ENCODE results near the gene TNNT3. TPM values are rescaled to one million over a fixed set of nuclear protein-coding genes. Genes with fewer than 3 reads are reported as not detected.
"Not testable (repeated sequence)": the region's sequence is repeated elsewhere in the genome, so short reads cannot be mapped to it uniquely, and the experiment has no call there.

The TNNT3 gene
- total and polyA plus RNA-seq, 2 of the 4 experiments (the other 2 are of a cell fraction), result not detected

DNA sequence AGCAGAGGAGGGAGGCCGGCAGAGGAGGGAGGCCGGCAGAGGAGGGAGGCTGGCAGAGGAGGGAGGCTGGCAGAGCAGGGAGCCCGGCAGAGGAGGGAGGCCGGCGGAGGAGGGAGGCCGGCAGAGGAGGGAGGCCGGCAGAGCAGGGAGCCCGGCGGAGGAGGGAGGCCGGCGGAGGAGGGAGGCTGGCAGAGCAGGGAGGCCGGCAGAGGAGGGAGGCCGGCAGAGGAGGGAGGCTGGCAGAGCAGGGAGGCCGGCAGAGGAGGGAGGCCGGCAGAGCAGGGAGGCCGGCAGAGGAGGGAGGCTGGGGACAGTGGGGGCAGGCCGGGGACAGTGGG is 45.7 kb upstream of the TNNT3 start:
- H3K14ac ChIP-seq (replicated peaks; ENCODE audit: low read depth, low read length); H4K20me1 ChIP-seq (ENCODE audit: insufficient read depth, low read length); H2AK5ac ChIP-seq (ENCODE audit: low read depth, low read length); H2BK120ac ChIP-seq (ENCODE audit: low read depth, low read length); H4K8ac ChIP-seq (ENCODE audit: low read depth in 2 of 2, low read length in 2 of 2); H3K4me3 ChIP-seq (ENCODE audit: insufficient read depth, low read depth, low read length); H3K56ac ChIP-seq (ENCODE audit: extremely low read depth, insufficient read depth, low read length); H2BK15ac ChIP-seq (ENCODE audit: low read depth, low read length); H3K23ac ChIP-seq (ENCODE audit: low read depth, low read length); H4K5ac ChIP-seq (ENCODE audit: low read depth, low read length); H2AK9ac ChIP-seq (replicated peaks; ENCODE audit: low read depth, low read length, poor library complexity); ATAC-seq (ENCODE audit: low read depth); H3K4ac ChIP-seq (ENCODE audit: low read depth, low read length); H3K9me3 ChIP-seq (ENCODE audit: control insufficient read depth, insufficient read depth, low read length); intact Hi-C loops (cut with micrococcal nuclease); H3K4me1 ChIP-seq (ENCODE audit: control insufficient read depth, insufficient read depth, low read length); H3K9ac ChIP-seq (ENCODE audit: low read depth, low read length); H3K27ac ChIP-seq (ENCODE audit: insufficient read depth, low read length); H3K4me2 ChIP-seq (ENCODE audit: low read depth, low read length); POLR2A ChIA-PET (ENCODE audit: unreplicated experiment); dilution Hi-C loops (cut with HindIII; ENCODE audit: low sequenced_read_pairs, unreplicated experiment); H2BK5ac ChIP-seq (ENCODE audit: low read depth, low read length, poor library complexity, severe bottlenecking); H3K18ac ChIP-seq (ENCODE audit: low read depth, low read length); BruUV-seq (replicated peaks); H2BK20ac ChIP-seq (ENCODE audit: low read depth, low read length); in situ Hi-C loops (cut with MboI; ENCODE audit: low sequenced_read_pairs); H3K79me1 ChIP-seq (ENCODE audit: low read depth in 1 of 2, low read length in 2 of 2); H2AFZ ChIP-seq (replicated peaks; ENCODE audit: low read length, poor library complexity); H3K9me1 ChIP-seq (ENCODE audit: insufficient read depth, low read length); CTCF ChIA-PET; H4K91ac ChIP-seq (ENCODE audit: insufficient read depth, low read depth, low read length); DNase-seq; H3K36me3 ChIP-seq (ENCODE audit: control insufficient read depth, insufficient read depth, low read length): not testable (repeated sequence)
- 87% methylated on average over 6 of the region's 17 CpGs; no CpG with 5 or more reads in 1 of the 2 experiments for WGBS, 2 experiments (ENCODE audit: extremely low coverage in 2 of 2, insufficient read length in 1 of 2)
- H3K27me3 ChIP-seq (ENCODE audit: control insufficient read depth, insufficient read depth, low read length), result peaks cover 21% of the 10 kb centered on the region; the same call in 1 of the 2 replicates

DNA sequence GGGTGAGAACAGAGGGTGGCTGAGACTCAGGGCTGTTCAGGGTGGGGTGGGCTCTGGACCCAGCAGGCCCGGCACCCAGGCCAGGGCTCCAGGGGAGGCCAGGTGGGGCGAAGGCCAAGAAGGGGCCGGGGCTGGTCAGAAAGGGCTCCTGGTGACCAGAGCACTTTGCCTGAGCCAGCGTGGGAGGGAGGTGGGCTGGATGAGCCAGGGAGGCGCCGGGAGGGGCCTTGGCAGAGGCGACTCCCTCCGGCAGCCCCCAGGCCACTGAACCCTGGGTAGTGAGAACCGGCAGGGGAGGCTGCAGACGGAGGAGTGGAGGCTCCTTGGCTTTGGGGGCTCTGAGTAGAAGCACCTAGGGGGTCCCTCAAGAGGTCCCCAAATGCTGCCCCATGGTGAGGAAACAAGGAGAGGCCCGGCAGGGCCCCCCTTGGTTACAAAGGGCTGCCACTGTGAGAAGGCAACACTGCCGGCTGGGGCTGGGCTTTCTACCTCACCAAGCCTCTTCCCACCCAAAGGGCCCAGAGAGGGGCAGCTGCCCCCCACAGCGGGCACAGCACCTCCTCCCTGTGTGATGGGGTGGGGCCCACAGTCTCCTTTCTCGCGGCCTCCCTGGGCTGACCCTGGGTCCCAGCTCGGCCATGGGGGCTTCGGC is 44.9 kb upstream of the TNNT3 start:
- H2AK5ac ChIP-seq (ENCODE audit: low read depth, low read length); H4K8ac ChIP-seq (ENCODE audit: low read depth in 2 of 2, low read length in 2 of 2); H3K14ac ChIP-seq (replicated peaks; ENCODE audit: low read depth, low read length); H3K27ac ChIP-seq (ENCODE audit: insufficient read depth, low read length); in situ Hi-C loops (cut with MboI; ENCODE audit: low sequenced_read_pairs); H3K36me3 ChIP-seq (ENCODE audit: control insufficient read depth, insufficient read depth, low read length); DNase-seq; H3K4me1 ChIP-seq (ENCODE audit: control insufficient read depth, insufficient read depth, low read length); H2BK15ac ChIP-seq (ENCODE audit: low read depth, low read length); BruUV-seq (replicated peaks); POLR2A ChIA-PET (ENCODE audit: unreplicated experiment); H4K20me1 ChIP-seq (ENCODE audit: insufficient read depth, low read length); H3K4me2 ChIP-seq (ENCODE audit: low read depth, low read length); intact Hi-C loops (cut with micrococcal nuclease); H2AK9ac ChIP-seq (replicated peaks; ENCODE audit: low read depth, low read length, poor library complexity); H3K18ac ChIP-seq (ENCODE audit: low read depth, low read length); H2BK120ac ChIP-seq (ENCODE audit: low read depth, low read length); H3K56ac ChIP-seq (ENCODE audit: extremely low read depth, insufficient read depth, low read length); H4K91ac ChIP-seq (ENCODE audit: insufficient read depth, low read depth, low read length); H3K9me3 ChIP-seq (ENCODE audit: control insufficient read depth, insufficient read depth, low read length); H2BK20ac ChIP-seq (ENCODE audit: low read depth, low read length); H3K9me1 ChIP-seq (ENCODE audit: insufficient read depth, low read length); CTCF ChIA-PET; H3K4ac ChIP-seq (ENCODE audit: low read depth, low read length); dilution Hi-C loops (cut with HindIII; ENCODE audit: low sequenced_read_pairs, unreplicated experiment); ATAC-seq (ENCODE audit: low read depth); H3K4me3 ChIP-seq (ENCODE audit: insufficient read depth, low read depth, low read length); H4K5ac ChIP-seq (ENCODE audit: low read depth, low read length); H2AFZ ChIP-seq (replicated peaks; ENCODE audit: low read length, poor library complexity); H3K23ac ChIP-seq (ENCODE audit: low read depth, low read length); H3K9ac ChIP-seq (ENCODE audit: low read depth, low read length); H2BK5ac ChIP-seq (ENCODE audit: low read depth, low read length, poor library complexity, severe bottlenecking); H3K79me1 ChIP-seq (ENCODE audit: low read depth in 1 of 2, low read length in 2 of 2): not testable (repeated sequence)
- 100% methylated on average over 3 of the region's 17 CpGs; no CpG with 5 or more reads in 1 of the 2 experiments for WGBS, 2 experiments (ENCODE audit: extremely low coverage in 2 of 2, insufficient read length in 1 of 2)
- peaks cover 18% of the 10 kb centered on the region; the same call in 1 of the 2 replicates for H3K27me3 ChIP-seq (ENCODE audit: control insufficient read depth, insufficient read depth, low read length)

All from IMR-90 (cell line).